Amniotic stem cell (primary cell): ENCODE data around the gene COL4A1.

Experiments
- DNase-seq: peaks from one replicate; lab custom pipeline; 2025; lab: John Stamatoyannopoulos, UW

Gene COL4A1

DNA sequence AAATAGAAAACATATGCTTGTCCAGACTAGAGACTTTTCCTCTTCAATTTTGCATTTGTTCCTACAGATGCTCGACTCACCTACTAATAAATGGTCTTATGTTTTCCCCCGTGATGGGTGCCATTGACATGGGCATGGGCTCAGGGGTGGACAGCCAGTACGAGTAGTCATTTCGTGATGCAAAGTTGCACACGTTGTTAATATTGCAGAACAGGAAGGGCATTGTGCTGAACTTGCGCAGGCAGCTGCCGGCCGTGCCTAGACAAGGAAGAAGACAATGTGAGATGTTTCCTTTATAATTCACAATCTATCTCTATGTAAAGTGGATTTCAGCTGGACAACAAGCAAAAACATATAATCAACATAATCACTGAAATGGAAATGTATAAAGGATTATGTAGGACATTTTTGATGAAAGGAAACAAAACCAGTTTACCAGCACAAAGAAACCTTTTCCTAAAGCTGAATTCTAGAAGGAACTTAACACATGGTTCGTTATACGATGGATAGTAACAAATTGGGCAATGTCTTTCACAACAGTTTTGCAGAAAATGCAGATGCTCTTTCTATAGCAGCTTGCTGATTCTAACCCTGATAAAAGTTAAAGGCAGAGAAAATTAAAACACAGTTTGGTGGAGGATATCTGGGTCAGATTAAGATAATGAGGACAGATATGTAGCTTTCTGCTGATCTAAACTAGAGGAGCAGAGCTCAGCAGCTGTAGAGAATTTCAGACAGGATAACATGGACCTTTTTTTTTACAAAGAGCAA, 145.7 kb downstream of the COL4A1 start:
- no peak for DNase-seq

DNA sequence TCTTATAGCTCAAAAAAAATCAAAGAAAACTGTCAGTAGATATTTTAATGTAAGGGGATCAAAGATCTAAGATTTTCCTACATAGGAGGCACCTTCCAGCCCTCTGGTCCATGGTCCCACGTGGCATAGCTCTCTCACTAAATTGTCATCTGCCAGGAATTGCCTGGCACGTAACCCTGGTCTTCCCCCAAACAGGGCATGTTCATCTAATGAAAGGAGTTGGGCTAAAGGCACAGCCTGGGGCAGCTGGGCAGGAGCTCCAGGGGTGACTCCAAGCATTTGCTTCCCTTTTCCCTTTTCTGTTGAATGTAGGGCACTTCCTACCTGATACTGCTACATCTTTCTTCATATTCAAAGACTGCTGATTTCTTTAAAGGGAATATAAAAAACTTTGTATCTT, 148.7 kb downstream of the COL4A1 start:
- DNase-seq, result no peak

DNA sequence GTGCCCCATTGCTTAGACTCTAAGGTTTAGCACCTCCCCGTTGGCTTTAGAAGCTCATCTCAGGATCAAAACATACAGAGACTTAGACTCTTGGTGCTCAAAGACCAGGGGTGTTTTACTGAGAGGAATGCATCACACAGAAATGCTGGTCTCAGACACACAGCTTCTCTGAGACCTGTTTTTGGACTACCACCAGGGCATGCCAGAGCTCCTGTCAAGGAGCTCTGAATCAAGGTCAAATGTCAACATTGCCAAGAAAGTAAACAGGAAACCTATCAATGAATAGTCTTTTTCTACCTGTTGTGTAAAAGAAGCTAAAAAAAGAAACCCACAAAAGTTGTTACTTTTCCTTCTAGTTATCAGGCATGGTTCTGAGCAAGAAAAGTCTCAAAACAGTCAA, 149.2 kb downstream of the COL4A1 start:
- no peak for DNase-seq

DNA sequence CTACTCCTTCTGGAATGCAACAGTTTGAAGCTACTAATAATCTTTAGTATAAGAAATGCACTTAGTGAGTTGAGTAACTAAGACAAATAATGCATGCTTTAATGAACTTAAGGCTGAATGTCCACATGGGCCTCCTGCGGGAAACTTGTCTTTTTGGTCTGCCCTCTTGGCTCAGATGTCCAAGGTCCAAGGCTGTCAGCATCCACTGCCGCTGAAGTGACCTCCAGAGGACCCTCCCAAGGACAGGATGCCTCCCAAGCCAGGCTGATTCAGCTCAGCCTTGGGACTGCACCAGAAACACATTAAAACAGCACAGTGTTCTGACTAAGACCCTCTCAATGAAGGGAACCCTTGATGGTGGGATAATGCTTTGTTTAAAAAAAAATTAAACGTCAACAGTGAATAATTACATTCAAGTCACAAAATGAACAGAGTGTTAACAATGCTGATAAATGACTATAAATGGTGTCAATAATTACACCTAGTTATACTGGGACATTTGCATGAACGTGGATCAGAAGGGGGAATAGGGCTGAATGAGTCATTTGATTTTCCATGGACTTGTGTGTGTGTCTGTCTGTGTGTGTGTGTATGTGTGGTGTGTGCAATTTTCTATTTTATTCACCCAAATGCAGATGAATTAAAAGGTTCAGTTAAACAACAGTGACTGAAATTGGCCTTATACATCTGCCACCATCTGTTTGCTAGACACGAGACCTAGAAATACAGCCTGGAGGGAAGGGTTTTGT, 150.5 kb downstream of the COL4A1 start:
- DNase-seq, result no peak

DNA sequence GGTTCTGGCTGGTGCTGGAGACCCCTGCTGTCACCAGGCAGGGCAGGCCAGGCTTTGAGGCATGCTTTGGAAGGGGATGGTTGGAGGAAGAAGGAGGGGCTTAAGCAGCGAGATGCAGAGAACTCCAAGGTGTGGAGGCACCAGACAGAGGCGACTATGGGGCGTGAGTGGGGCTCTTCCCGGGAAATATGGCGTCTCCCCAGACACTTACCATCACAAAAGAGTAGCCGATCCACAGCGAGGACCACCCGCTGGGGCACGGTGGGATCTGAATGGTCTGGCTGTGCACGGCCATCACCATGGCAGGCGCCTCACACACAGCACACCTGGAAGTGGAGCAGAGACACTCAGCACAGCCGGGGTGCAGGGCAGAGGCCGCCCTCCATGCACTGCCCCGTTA, 151.9 kb downstream of the COL4A1 start:
- DNase-seq, result no peak

DNA sequence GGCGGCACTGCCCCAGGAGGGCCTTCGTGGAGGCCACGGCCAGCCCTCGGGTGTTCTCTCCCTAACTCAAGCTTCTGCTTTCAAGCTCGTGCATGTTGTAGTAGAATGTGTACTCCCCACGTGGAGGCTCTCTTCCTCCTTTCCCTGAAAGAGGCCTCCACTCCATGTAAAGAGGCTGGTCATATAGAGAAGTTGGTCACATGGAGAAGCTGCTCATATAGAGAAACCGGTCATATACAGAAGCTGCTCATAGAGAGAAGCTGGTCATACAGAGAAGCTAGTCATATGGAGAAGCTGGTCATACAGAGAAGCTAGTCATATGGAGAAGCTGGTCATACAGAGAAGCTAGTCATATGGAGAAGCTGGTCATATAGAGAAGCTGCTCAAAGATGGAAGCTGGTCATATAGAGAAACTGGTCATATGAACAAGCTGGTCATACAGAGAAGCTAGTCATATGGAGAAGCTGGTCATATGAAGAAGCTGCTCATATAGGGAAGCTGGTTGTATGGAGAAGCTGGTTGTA, 152.5 kb downstream of the COL4A1 start:
- no peak for DNase-seq

DNA sequence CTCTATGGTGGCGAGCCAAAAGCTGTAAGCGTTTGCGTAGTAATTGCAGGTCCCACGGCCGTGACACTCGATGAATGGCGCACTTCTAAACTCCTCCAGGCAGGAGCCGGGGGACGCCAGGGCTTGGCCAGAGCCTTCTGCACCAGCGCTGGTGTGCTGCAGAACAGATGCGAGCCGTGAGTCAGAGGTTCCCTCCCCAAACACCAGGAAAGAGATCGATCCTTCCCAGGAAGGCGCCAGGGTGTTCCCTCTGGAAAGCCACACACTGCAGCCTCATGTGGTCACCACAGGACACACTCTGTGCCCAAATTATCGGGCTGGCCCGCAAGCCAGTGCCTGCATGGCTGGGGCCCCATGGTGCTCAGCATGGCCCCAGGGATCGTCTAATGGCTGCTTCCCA, 154.6 kb downstream of the COL4A1 start:
- no peak for DNase-seq

DNA sequence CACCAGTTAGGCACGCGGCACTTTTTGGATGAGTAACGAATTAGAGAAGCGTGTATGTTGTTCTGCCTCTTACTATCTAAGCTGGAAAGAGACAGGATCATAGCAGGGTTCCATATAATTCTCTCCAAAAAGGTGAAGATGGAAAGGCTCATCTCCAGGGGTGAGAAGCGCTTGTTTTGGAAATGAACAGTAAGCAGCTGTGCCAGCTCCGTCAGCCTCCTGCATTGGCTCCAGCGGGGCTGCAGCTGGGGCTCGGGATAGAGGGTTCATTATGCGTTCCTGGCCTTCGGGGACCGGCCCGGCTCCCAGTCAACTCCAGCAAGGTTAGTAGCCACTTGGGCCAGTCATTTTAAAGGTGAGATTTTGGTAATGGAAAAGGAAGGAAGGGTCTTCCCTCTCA, 155.5 kb downstream of the COL4A1 start:
- DNase-seq, result no peak

DNA sequence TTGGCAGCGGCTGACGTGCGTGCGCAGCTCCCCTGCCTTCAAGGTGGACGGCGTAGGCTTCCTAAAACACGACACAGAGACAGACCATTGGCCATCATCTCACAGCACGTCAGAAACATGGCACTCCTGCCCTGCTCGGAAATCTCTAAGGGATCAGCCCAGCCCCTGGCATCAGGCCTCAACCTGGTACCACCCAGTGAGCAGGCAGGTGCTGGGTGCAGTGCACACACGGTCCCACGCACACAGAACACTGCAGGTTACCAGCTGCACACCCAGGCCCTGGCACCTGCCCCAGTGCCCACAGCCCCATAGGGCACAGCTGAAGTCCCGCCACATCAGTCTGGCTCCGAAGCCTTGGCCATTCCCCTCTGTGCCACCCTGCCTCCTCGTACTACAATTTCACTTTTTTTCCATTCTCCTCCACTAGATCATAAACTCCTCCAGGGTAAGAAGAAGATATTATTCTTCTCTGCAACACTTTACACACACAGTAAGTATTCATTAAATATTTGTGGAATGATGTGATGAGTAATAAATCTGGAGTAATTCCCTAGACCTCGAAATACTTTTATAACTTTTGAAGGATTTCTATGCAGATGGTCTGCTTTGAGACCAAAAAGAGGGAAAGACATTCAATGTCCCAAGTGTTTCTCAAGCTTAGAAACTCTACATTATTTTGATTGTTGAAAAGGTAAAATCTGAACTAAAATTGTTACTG, 156.4 kb downstream of the COL4A1 start:
- DNase-seq, result no peak

DNA sequence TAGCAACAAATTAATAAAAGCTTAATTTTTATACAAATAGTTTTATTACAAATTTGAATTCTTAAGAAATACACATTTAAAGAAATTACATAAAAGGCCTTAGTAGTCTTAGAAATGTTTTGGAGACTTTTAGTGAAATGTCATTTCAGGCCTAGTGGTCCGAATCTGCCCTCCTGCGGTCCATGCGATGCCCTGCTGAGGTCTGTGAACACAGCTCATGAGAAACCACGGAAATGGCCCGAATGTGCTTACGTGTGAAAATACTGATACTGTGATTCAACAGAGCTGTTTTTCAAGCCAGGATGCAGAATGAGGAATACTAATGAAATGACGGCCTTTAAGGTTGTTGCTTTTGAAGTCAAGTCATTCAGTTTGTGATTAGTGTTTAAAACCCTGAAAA, 157.9 kb downstream of the COL4A1 start:
- no peak for DNase-seq

DNA sequence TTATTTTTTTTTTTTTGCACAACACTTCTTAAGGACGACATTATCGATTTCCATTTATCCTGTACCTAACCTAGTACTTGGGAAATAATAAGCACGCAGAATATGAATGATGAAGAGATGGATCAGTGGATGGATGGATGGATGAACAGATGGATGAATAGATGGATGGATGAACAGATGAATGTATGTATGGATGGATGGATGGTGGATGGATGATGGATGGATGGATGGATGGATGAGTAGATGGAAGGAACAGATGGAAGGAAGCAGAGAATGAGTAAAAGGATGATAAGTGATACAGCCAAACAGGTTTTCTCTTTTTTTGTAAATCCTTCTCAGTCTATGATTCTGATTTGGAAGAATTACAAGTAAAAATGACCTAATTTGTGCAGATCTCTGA, 166.9 kb downstream of the COL4A1 start:
- DNase-seq, result no peak

DNA sequence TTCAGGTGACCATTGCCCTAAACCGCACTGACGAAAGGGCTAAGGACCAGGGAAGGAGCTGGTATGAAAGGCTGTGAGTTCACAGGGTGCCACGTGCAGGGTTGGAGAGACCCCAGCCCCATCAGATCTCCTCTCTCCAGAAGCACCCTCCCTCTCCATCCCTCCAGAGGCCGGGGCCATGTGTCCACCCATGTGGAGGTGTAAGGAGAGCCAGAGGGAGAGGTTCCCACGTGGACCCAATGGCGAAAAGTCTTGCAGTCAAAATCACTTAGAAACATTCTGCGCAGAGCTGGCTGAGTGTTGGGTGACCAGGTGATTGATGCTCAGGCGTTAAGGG, 168.3 kb downstream of the COL4A1 start:
- no peak for DNase-seq

DNA sequence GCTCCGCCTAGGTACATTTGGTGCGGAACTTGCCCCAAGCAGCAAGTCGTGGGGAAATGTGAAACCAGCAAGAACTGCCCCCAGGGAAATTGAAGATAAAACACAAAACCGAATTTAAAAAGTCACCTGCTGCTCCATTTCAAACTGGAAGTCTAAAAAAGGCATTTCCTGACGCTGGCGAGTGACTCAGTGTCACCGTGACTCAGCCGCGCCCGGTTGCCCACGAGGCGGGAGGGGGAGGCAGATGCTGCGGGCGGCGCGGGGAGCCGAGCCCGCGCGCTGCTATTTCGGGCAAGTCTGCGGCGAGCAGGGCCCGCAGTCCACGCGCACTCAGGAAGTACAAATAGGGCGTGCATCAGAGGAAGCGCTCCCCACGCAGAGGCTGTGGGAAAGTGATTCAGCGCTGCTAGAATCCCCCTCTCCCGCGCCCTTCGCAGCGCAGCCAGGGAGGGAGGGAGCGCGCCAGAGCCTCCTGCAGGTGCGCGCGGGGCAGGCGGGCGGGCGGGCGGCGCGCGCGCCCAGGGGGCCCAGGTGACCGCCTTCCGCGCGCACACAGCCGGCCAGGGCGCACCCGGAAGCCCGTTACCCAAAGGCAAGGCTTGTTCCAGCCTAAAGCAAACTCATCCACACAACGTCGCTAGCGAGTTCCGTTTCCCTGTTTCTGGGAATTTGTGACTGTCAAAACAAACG, 168.8 kb downstream of the COL4A1 start:
- peak; percentile 69 for DNase-seq

DNA sequence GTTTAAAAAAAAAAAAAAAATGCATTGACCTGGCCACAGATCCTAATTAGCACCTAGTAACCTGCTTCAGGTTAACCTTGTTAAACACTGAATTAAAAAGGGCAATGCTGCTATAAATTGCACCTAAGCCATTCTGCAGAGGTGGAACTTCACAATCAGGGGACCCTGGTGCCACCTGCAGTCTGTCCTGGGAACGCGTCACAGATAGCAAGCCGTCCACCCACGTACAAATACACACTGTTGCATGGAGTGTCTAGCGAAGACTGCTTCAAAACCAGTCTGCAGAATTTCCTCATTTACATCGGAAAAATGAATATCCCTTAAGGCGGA, 169.3 kb downstream of the COL4A1 start:
- no peak for DNase-seq

DNA sequence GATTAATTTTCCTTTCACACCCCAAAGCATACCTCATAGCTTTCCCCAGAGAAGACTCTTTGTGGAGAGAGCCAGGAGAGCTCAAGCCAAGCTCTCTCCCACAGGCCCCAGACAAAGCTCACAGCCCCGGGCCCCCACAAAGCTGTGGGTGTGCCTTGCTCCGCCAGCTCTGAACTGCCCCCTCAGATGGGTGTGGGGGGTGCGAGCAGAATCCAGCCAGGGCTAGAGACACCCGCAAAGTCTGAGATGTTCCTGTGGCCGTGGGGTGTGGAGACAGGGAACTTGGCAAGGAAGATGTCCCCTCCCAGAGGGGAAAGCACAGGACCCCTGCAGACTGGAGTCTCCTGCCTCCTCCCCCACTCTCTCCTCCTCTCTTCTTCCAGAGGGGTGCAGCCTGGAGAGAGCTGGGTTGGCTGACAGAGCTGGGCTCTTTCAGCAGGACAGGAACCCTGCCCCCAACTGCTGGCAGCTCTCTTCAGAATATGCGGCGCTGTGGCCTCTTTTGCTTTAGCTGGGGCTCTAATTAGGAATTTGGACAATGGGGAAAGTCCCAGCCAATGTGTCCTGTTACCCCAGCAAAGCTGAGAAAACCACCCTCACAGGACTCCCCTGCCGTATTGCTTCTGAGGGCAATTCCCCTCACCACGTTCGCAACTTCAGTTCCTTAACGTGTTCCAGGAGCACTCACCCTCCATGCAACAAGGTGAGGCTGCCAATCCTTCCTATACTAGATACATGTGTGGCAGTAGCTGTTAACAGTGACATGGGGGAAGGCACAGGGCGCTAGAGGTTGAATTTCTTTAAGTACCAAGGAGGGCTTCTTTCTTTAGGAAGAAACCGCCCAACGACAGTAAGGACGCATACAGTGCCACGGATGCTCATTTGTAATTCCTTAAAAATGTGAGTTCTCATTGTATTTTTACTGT, 170.0 kb downstream of the COL4A1 start:
- DNase-seq, result no peak

DNA sequence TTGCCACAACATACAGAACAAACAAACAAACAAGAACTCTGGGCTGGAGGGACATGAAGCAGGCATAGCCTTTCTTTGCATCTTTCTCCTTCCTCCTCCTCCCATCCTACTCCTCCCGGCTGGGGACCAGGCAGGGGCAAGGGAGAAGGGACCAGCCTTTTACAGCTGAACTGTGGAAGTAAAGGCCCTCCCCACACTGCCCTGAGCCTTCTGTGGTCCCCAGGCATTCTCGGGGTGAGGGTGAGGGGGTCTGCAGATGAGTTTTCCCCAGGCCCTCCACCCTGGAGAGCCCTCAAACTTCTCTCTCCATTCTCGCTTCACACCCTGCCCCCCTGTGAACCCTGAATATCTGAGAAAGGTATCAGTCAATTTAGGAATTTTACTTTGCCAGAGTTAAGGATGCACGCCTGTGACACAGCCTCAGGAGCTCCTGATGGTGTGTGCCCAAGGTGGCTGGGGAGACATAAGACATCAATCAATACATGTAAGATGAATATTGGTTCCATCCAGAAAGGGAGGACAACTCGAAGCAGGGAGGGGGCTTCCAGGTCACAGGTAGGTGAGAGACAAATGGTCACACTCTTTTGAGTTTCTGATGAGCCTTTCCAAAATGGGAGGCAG, 170.9 kb downstream of the COL4A1 start:
- no peak for DNase-seq

DNA sequence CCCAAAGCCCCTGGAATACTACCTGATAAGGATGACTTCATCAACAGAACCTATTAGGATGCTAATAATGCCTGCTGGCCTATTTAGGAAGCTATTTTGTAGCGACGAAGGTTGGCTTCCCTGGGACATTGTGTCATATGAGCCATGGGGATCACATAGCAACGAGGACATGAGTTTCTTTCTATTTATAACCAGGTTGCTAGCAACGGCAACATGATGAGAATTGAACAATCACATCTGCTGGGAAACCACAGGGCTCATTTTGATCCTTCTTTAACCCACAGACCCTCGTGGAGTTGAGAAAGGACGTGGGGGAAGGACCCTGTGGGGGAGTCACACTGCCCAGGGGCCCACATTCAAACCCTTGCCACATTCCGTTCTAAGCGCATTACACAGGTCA, 172.2 kb downstream of the COL4A1 start:
- no peak for DNase-seq

DNA sequence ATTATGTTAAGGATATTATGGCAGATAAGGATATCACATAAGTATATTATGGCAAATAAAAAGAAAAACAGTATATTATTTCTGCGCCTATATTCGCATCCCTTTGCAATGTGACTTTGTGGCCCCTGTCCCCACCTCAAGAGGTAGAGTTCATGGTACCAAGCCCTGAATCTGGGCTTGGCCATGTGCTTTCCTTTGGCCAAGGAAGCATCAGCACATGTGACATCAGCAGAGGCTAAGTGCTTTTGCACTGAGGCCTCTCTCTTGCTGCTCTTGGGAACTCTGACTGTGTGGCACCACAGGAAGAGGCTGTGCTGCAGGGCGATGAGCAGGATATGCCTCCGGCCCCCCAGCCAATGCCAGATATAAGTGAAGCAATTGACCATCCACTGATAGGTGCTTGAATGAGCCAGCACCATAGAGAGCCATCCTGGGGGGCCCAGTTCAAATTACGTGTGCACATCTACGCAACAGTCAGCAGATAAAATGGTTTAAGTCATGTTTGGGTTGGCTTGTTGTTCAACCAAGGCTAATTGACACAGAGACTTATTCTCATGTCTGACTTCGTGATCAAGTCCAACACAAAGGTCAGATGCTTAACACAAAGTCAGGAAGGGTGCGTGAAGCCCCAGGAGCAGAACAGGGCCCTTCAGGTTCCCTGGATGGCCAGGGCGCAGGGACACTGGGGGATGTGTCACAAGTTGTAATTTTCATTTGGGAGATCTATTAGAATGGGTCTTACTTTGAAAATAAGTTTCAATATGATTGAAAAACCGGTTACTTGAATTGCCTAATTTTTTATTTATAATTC, 173.3 kb downstream of the COL4A1 start:
- no peak for DNase-seq

DNA sequence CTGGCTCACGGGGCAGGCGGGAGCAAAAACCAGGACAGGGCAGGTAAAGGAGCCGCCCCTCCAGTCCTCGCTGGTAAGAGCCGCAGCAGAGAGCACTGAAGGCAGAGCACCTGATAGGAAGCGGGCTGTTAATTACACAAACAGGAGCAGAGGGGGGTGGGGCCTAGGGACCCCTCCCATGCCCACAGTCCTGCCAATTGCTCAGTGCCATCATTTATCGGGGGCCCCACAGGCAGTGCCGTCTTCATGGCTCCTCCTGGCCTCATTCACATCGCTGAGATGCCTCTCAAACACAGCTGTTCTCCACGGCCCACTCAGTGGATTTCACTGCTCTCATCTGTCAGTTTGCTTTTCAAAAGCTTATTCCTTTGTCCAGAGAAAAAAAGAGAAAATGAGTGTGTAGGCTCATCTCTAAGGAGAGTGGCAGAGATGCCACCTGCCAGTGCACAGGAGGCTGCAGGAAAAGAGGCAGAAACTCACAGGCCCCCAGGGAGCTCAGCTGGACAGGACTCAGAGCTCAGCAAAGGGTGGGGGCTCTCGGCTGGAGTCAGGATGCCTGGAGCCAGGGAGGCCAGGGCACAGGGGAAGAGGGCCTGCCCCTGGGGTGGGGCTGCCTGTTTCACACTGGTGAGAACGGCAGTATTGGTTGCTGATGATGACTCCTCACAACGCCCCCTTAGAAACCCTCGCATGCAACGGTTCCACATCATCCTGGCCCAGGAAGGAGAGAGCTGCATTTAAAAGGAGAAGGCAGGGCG, 174.6 kb downstream of the COL4A1 start:
- DNase-seq, result no peak
